Measurements from ENCODE around the gene PCED1B. TPM values are rescaled to one million over a fixed set of nuclear protein-coding genes. Genes with fewer than 3 reads are reported as not detected.

Gene PCED1B
- total and polyA plus RNA-seq, 2 donors (not counting 1 experiment from before 2014, with no cell fraction given): 26.2 to 45.8 TPM

GRCh38 chr12:47102406-47102805, 23.0 kb downstream of the PCED1B start:
- no peak overlapping the region for H3K27ac Mint-ChIP-seq
- CTCF ChIA-PET: interaction anchor here (1.0 kb wide), 1 partner anchor 70 kb away, joined by 3 read pairs; no protein-coding TSS in a partner anchor
- H3K9me3 Mint-ChIP-seq (ENCODE audit: insufficient read depth): no peaks in the 10 kb centered on the region
- no peak overlapping the region for H3K9ac ChIP-seq (ENCODE audit: low read length)
- no peaks in the 10 kb centered on the region for H3K79me2 ChIP-seq (ENCODE audit: control insufficient read depth, insufficient read depth, low read length)
- no peak overlapping the region for H3K4me3 Mint-ChIP-seq
- no peak overlapping the region for H3K4me2 ChIP-seq (replicated peaks; ENCODE audit: low read depth, low read length, poor library complexity, severe bottlenecking)
- no peak overlapping the region for H3K27ac ChIP-seq (ENCODE audit: low read length in 2 of 2)
- no peak overlapping the region for H2AFZ ChIP-seq (ENCODE audit: insufficient read depth, low read depth, low read length, poor library complexity, severe bottlenecking)
- ATAC-seq (ENCODE audit: low read depth): no peak
- intact Hi-C loops (cut with micrococcal nuclease): no loop called here
- H4K20me1 ChIP-seq (ENCODE audit: control insufficient read depth, insufficient read depth, low read length, poor library complexity, severe bottlenecking): no peaks in the 10 kb centered on the region
- peaks cover 0 to 3% (median 0%) of the 10 kb centered on the region in 4 experiments for H3K27me3 ChIP-seq (replicated peaks in 1 of 4; ENCODE audit: control extremely low read depth in 1 of 4, control insufficient read depth in 3 of 4, insufficient read depth in 4 of 4, low read length in 3 of 4)
- H3K4me3 ChIP-seq (ENCODE audit: control extremely low read depth in 1 of 5, extremely low read depth in 1 of 5, insufficient read depth in 1 of 5, low read depth in 2 of 5, low read length in 4 of 5): no peak overlapping the region
- no peak for DNase-seq
- peaks cover 0 to 6% of the 10 kb centered on the region in 2 experiments for H3K36me3 ChIP-seq (replicated peaks in 1 of 2; ENCODE audit: control extremely low read depth in 1 of 2, control insufficient read depth in 1 of 2, extremely low read depth in 1 of 2, insufficient read depth in 2 of 2, low read length in 1 of 2)
- TF ChIP-seq CTCF (IDR thresholded peaks at IDR 0.05) (no peak), EZH2 (IDR thresholded peaks at IDR 0.05; ENCODE audit: borderline replicate concordance, insufficient read depth, low read depth, low read length, poor library complexity, severe bottlenecking) (no peak)
- H3K27me3 Mint-ChIP-seq: no peaks in the 10 kb centered on the region
- POLR2A ChIA-PET: no interaction called here
- no CpG with 5 or more reads among the region's 4 CpGs for WGBS (ENCODE audit: insufficient coverage)
- H3K4me1 ChIP-seq (ENCODE audit: control insufficient read depth in 2 of 2, insufficient read depth in 2 of 2, low read length in 2 of 2): no peaks in the 10 kb centered on the region
- no peaks in the 10 kb centered on the region for H3K4me1 Mint-ChIP-seq
- no peaks in the 10 kb centered on the region for H3K9me3 ChIP-seq (ENCODE audit: control extremely low read depth in 1 of 3, control insufficient read depth in 2 of 3, insufficient read depth in 1 of 3, low read length in 2 of 3)

- TF ChIP-seq CTCF (IDR thresholded peaks at IDR 0.05) (no peak), EZH2 (IDR thresholded peaks at IDR 0.05; ENCODE audit: borderline replicate concordance, insufficient read depth, low read depth, low read length, poor library complexity, severe bottlenecking) (no peak)
- no peaks in the 10 kb centered on the region for H3K27me3 ChIP-seq (replicated peaks in 1 of 4; ENCODE audit: control extremely low read depth in 1 of 4, control insufficient read depth in 3 of 4, insufficient read depth in 4 of 4, low read length in 3 of 4)
- Mint-ChIP-seq H3K9me3 (ENCODE audit: insufficient read depth) (no peaks in the 10 kb centered on the region), H3K27me3 (no peaks in the 10 kb centered on the region), H3K4me3 (no peak overlapping the region), H3K4me1 (no peaks in the 10 kb centered on the region), H3K27ac (no peak overlapping the region)
- intact Hi-C loops (cut with micrococcal nuclease): no loop called here
- no peaks in the 10 kb centered on the region for H4K20me1 ChIP-seq (ENCODE audit: control insufficient read depth, insufficient read depth, low read length, poor library complexity, severe bottlenecking)
- no peak overlapping the region for H3K9ac ChIP-seq (ENCODE audit: low read length)
- no peak overlapping the region for H2AFZ ChIP-seq (ENCODE audit: insufficient read depth, low read depth, low read length, poor library complexity, severe bottlenecking)
- ATAC-seq (ENCODE audit: low read depth) (no peak), DNase-seq (no peak)
- CTCF ChIA-PET: interaction anchor here (1.7 kb wide), 1 partner anchor 295 kb away, joined by 4 read pairs; no protein-coding TSS in a partner anchor
- no peaks in the 10 kb centered on the region for H3K9me3 ChIP-seq (ENCODE audit: control extremely low read depth in 1 of 3, control insufficient read depth in 2 of 3, insufficient read depth in 1 of 3, low read length in 2 of 3)
- peaks cover 0 to 6% of the 10 kb centered on the region in 2 experiments for H3K36me3 ChIP-seq (replicated peaks in 1 of 2; ENCODE audit: control extremely low read depth in 1 of 2, control insufficient read depth in 1 of 2, extremely low read depth in 1 of 2, insufficient read depth in 2 of 2, low read length in 1 of 2)
- H3K27ac ChIP-seq (ENCODE audit: low read length in 2 of 2): no peak overlapping the region
- 97% methylated on average over 7 of the region's 11 CpGs for WGBS (ENCODE audit: insufficient coverage)
- POLR2A ChIA-PET: no interaction called here
- H3K4me3 ChIP-seq (ENCODE audit: control extremely low read depth in 1 of 5, extremely low read depth in 1 of 5, insufficient read depth in 1 of 5, low read depth in 2 of 5, low read length in 4 of 5): no peak overlapping the region
- no peaks in the 10 kb centered on the region for H3K4me1 ChIP-seq (ENCODE audit: control insufficient read depth in 2 of 2, insufficient read depth in 2 of 2, low read length in 2 of 2)
- no peak overlapping the region for H3K4me2 ChIP-seq (replicated peaks; ENCODE audit: low read depth, low read length, poor library complexity, severe bottlenecking)
- no peaks in the 10 kb centered on the region for H3K79me2 ChIP-seq (ENCODE audit: control insufficient read depth, insufficient read depth, low read length)
Measured at GRCh38 chr12:47102845-47103651, 23.6 kb downstream of the PCED1B start.
